ENCODE measurements around the gene PAPSS1.

Gene PAPSS1

DNA sequence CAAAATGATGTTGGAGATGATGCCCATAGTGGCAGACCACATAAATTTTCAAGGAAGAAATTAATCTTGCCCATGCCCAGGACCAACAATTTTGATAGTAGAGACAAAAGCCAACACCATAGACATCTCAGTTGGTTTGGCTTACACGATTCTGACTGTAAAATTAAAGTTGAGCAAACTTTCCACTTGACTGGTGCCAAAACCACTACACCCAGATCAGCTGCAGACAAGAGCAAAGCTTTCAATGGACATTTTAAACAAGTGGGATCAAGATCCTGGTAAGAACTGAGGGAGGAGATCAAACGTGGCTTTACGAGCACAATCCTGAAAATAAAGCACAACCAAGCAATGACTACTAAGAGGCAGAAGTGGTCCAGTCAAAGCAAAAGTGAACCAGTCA, 90.7 kb downstream of the PAPSS1 start:
- DNase-seq (ENCODE audit: low spot score): no peak

DNA sequence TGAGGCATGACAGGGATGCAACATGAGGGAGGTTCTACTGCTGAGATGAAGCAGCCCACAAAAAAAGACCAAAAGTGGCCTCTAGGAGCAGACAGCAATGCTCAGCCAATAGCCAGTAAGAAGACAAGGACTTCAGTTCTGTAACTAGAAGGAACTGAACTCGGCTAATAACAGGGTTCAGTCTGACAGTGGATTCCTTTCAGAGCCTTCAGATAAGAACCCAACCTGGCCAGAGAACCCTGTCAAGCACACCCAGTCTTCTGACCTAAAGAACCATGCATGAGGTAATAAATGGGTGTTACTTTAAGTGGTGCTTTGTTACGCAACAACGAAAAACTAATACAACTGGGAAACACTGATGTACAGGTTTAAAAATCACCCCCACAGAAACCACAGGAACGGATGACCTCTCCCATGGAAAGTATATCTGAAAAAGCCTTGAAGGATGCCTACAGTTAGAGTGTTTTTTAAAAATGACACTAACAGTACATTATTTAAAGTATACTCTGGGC, 94.6 kb downstream of the PAPSS1 start:
- DNase-seq (ENCODE audit: low spot score): no peak

- DNase-seq (ENCODE audit: low spot score): no peak
These were observed 96.0 kb downstream of the PAPSS1 start for GRCh38 chr4:107624024-107624423.

- DNase-seq (ENCODE audit: low spot score): no peak
These were observed 98.0 kb downstream of the PAPSS1 start for GRCh38 chr4:107622006-107622405.

DNA sequence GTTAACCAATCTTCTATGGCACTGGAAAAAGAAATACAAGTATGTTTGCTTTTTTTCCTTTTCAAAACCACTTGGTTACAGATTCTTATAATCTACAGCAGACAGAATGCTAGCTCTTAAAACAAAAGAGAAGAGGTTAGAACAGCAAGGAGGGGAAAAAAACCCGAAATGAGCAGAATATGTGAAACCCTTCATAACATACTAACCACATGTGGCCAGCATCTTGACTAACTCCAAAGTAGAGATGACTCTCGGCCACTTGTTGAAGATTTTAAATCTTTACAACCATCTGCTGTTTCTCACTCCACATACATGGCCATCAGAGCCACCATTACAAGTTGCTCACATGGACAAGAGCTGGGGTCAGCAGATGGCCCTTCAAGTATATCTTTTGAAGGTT, 100.3 kb downstream of the PAPSS1 start:
- no peak for DNase-seq (ENCODE audit: low spot score)

- no peak for DNase-seq (ENCODE audit: low spot score)
These were observed 101.0 kb downstream of the PAPSS1 start for GRCh38 chr4:107619066-107619465.

DNA sequence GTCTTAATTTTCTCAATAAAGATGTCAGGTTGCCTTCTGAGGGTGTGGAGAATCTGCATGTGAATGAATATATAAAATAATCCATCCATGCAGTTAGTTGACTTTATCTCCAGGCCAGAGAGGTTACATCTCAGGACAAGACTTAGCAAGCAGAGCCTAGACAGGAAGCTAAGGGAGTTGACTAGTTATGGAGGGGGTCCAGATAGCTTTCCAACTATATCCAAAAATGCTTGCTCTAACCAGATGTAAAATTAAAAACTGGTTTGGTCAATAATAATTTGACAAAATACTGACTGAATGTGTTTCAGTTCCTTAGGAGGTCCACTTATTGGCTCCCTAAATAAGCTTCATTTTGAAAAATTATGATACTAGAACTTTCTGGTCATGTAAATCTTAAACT, 101.4 kb downstream of the PAPSS1 start:
- DNase-seq (ENCODE audit: low spot score): no peak

GRCh38 chr4:107616838-107617389, 103.1 kb downstream of the PAPSS1 start:
- DNase-seq (ENCODE audit: low spot score): no peak

- DNase-seq (ENCODE audit: low spot score): no peak
These were observed 104.2 kb downstream of the PAPSS1 start for GRCh38 chr4:107615809-107616208.

GRCh38 chr4:107603430-107603829, 116.6 kb downstream of the PAPSS1 start:
- DNase-seq (ENCODE audit: low spot score): no peak

DNA sequence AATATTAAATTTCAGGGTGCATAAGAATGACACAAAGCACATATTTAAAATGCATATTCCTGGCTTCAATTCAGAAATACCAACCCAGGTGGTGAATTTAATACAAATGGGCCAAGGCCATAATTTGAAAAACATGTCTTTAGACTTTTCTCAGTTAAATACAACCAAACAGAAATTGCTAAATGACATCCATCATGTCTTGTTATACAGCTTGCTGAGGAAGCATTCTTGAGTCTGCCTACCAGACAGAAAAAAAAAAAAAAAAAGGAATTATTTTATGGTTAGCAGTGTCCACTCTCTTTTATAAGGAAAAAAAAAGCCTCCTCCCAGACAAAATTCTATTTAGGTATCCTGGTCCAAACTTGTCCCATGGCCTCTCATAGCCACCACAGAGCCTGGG, 119.1 kb downstream of the PAPSS1 start:
- no peak for DNase-seq (ENCODE audit: low spot score)

DNA sequence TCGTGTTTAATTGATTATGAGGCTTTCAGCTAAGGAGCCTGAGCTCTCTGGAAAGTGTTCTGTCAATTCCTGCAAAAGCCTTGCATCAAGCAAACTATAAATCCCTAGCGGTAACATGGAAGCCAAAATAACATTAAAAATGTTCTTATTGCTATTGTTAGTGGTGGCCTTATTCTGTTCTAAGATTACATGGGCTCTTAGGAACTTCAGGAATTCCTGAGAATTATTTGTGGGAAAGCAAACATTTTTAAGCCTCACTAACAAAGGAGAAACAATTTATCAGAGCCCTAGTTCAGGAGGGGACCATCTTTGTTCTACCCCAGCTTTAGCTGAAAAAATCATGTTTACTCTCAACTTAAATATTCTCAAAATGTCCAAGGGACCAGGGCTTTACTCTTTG, 119.6 kb downstream of the PAPSS1 start:
- no peak for DNase-seq (ENCODE audit: low spot score)

- DNase-seq (ENCODE audit: low spot score): no peak
These were observed 120.2 kb downstream of the PAPSS1 start for GRCh38 chr4:107599841-107600240.

GRCh38 chr4:107593230-107593629, 126.8 kb downstream of the PAPSS1 start:
- DNase-seq (ENCODE audit: low spot score): no peak

GRCh38 chr4:107592519-107592918, 127.5 kb downstream of the PAPSS1 start:
- no peak for DNase-seq (ENCODE audit: low spot score)

DNA sequence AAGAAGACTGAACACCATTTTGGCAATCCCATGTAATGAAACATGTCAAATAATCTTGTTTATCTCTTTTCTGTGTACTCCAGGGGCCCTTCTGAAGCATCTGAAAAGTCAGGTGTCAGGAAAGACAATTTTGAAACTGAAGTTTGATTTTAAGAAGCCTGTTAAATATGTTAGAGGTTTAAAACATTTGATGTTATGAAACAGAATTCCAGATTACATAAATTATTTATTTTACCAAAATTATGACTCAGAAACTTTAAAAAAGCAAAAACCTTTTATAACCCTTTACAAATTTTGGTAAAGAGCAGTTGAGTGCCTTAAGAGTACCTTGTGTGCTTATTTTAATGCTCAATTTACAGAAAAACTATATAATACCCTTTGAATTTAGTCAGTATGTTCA, 130.8 kb downstream of the PAPSS1 start:
- DNase-seq (ENCODE audit: low spot score): no peak

DNA sequence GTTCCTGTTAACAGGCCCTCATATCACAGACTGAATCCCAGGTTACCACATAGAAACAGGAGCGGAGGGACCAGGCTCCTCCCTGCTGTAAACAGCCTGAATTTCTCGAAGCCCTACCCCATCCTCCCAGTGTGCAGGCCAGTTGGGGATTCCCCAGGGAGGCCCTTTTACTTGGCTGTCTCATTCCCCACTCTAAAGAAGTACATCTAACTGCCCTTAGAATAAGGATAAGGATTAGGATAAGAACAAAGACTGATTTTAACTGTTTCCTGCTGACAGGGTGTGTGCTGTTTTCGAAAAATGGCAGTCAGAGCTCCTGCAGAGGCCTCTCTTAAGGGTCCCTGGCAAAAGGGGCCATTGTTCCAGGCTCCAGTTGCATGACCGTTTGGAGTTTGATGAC, 133.7 kb downstream of the PAPSS1 start:
- peak; percentile 14 for DNase-seq (ENCODE audit: low spot score)

GRCh38 chr4:107579099-107579498, 140.9 kb downstream of the PAPSS1 start:
- DNase-seq (ENCODE audit: low spot score): no peak

DNA sequence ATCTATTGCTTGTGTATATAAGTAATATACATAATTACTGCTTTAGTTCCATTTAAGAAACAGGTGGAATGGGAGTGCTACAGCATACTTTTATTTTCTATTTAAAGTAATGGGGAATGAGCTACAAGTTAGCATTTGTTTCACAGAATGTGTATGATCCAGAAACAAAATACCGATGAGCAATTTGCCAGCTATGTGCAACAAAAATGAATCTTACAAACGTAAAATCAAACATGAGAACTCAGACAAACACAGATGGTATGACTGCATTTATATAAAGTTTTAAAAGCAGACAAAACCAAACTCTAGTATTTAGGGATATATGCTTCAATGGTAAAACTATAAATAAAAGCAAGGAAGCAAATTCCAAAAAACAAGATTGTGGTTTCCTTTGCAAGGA, 141.7 kb downstream of the PAPSS1 start:
- no peak for DNase-seq (ENCODE audit: low spot score)

DNA sequence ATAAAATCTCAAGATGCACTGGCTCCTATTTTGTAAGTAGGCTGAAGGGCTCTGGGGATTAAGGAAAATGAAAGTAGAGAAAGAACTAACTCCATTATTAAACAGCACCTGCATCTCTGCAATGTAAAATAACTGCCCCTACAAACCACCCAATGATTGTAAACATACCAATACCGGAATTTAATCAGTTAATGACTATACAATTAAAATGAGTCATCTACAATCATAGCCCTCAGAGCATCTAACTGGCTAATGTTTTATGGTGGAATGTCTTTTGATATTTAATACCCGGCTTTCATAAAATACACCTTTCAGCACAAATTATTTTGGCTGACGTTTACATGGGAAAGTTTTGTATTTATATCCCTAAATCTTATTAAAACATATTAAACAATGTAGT, 142.3 kb downstream of the PAPSS1 start:
- DNase-seq (ENCODE audit: low spot score): peak; percentile 28

DNA sequence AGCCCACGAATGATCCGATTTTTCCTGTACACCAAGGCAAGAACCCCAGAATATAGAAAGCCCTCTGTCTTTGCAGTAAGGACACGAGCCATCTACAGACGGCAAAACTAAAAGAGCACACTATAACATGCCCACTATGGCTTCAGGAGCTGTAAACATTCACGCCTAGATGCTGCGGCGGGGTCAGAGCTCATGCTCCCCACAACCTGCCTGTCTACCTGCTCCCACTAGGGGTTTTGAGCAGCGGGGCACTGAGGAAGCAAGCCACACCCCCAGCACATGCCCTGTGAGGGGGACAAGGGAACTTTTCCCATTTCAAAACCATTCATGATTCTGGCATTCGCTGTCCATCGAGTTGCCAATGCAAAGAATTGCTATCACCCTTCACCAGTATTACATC, 144.8 kb downstream of the PAPSS1 start:
- no peak for DNase-seq (ENCODE audit: low spot score)

DNA sequence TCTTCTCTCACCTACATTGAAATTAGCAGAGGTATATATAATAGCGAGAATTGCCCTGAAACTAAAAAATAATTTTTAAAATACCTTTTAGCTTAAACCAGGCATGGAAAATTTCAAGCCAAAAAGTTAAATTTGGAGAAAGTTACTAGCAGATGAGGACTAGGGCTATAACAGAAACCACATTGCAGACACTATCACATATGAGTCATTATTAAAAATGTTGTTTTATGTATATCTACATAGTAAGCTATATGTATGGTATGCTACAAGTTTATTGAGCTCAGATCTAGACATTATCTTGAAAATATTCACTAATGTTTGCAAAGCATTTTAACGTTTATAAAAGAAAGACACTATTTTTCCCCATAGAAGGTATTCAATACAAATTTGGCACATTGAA, 147.8 kb downstream of the PAPSS1 start:
- DNase-seq (ENCODE audit: low spot score): no peak

GRCh38 chr4:107570952-107571351, 149.1 kb downstream of the PAPSS1 start:
- DNase-seq (ENCODE audit: low spot score): no peak

- DNase-seq (ENCODE audit: low spot score): no peak
These were observed 155.7 kb downstream of the PAPSS1 start for GRCh38 chr4:107564326-107564725.
